ENCODE results near the gene CD28.

Gene CD28

DNA sequence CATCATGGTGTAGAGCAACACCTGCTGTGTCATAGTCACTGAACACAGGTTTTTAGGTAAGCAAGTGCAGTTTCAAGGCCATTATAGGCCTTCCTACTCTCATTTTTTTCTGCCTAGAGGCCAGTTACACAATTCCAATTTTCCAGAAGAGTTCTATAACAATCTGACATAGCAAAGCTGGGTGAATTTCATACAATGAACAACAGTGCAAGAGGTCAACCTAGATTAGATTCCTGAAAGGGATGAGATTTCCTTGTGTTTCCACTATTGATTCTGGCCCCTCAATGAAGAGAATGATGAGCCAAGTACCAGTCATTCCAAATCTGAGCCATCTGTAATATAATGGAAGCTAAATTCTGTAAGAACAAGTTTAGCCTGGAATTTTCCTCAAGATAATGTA is 15.3 kb upstream of the CD28 start:
- Histone ChIP-seq H3K4me2 (ENCODE audit: low read length) (no peak overlapping the region), H3K4me3 (ENCODE audit: low read depth, low read length, poor library complexity, severe bottlenecking) (no peak overlapping the region), H3K27me3 (ENCODE audit: insufficient read depth, low read length) (no peaks in the 10 kb centered on the region; the same call in 1 of the 2 replicates), H3K4me1 (ENCODE audit: insufficient read depth, low read length, severe bottlenecking) (peaks cover 18% of the 10 kb centered on the region), H3K79me2 (ENCODE audit: insufficient read depth, low read length) (no peaks in the 10 kb centered on the region), H3F3A (ENCODE audit: insufficient read depth, low read length) (no peaks in the 10 kb centered on the region), H3K9me3 (ENCODE audit: low read length) (no peaks in the 10 kb centered on the region), H4K20me1 (ENCODE audit: insufficient read depth, low read length) (no peaks in the 10 kb centered on the region), H3K27ac (ENCODE audit: low read depth, low read length, poor library complexity, severe bottlenecking) (no peak overlapping the region), H2AFZ (ENCODE audit: low read length) (no peak overlapping the region), H3K36me3 (ENCODE audit: insufficient read depth, low read length) (no peaks in the 10 kb centered on the region), H3K9me2 (ENCODE audit: low read depth, low read length) (no peaks in the 10 kb centered on the region), H3K9ac (ENCODE audit: low read length) (no peak overlapping the region)
- no peak for TF ChIP-seq EZH2 (IDR thresholded peaks at IDR 0.05; ENCODE audit: borderline replicate concordance, low read length)
- TF ChIP-seq, protein P1, sequence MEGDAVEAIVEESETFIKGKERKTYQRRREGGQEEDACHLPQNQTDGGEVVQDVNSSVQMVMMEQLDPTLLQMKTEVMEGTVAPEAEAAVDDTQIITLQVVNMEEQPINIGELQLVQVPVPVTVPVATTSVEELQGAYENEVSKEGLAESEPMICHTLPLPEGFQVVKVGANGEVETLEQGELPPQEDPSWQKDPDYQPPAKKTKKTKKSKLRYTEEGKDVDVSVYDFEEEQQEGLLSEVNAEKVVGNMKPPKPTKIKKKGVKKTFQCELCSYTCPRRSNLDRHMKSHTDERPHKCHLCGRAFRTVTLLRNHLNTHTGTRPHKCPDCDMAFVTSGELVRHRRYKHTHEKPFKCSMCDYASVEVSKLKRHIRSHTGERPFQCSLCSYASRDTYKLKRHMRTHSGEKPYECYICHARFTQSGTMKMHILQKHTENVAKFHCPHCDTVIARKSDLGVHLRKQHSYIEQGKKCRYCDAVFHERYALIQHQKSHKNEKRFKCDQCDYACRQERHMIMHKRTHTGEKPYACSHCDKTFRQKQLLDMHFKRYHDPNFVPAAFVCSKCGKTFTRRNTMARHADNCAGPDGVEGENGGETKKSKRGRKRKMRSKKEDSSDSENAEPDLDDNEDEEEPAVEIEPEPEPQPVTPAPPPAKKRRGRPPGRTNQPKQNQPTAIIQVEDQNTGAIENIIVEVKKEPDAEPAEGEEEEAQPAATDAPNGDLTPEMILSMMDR (IDR thresholded peaks at IDR 0.05; ENCODE audit: low read length), result no peak

DNA sequence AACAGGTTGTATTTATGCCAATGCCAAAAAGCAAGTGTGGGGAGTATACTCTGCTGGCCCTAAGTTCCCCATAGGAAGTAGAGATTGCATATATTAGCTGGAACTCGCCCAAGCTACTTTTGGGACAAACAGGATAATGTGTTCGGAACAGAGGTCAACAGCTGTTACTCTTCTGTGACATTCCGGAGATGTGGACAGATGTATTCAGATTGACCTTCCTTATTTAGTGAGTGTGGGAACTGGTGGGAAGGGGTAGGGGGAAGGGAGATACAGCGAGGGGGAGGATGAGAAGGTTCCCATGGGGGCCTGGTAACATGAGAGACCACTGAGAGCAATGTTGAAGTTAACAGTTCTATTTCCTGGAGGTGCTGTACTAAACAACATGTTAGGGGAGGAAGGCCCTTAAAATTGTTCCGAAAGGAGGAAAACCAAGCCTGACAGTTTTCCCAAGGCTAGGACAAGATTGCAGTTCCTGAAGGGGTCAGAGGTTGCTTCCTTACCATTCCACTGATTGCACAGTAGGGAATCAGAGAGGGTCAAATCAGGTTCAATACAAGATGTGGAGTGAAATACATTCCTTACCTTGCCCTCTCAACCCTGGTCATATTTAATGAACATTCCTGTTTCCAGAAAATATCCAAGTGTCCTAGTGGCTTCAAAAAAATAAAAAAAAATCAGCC is 14.3 kb upstream of the CD28 start:
- no peaks in the 10 kb centered on the region for H3K9me2 ChIP-seq (ENCODE audit: low read depth, low read length)
- no peaks in the 10 kb centered on the region for H3K9me3 ChIP-seq (ENCODE audit: low read length)
- no peaks in the 10 kb centered on the region for H3K79me2 ChIP-seq (ENCODE audit: insufficient read depth, low read length)
- no peaks in the 10 kb centered on the region; the same call in 1 of the 2 replicates for H3K27me3 ChIP-seq (ENCODE audit: insufficient read depth, low read length)
- no peaks in the 10 kb centered on the region for H3K36me3 ChIP-seq (ENCODE audit: insufficient read depth, low read length)
- no peak overlapping the region for H3K4me3 ChIP-seq (ENCODE audit: low read depth, low read length, poor library complexity, severe bottlenecking)
- H3K27ac ChIP-seq (ENCODE audit: low read depth, low read length, poor library complexity, severe bottlenecking), result no peak overlapping the region
- no peak for TF ChIP-seq EZH2 (IDR thresholded peaks at IDR 0.05; ENCODE audit: borderline replicate concordance, low read length)
- H3K4me1 ChIP-seq (ENCODE audit: insufficient read depth, low read length, severe bottlenecking), result peaks cover 18% of the 10 kb centered on the region
- no peaks in the 10 kb centered on the region for H3F3A ChIP-seq (ENCODE audit: insufficient read depth, low read length)
- no peak overlapping the region for H2AFZ ChIP-seq (ENCODE audit: low read length)
- H4K20me1 ChIP-seq (ENCODE audit: insufficient read depth, low read length), result no peaks in the 10 kb centered on the region
- H3K9ac ChIP-seq (ENCODE audit: low read length), result no peak overlapping the region
- H3K4me2 ChIP-seq (ENCODE audit: low read length), result no peak overlapping the region

DNA sequence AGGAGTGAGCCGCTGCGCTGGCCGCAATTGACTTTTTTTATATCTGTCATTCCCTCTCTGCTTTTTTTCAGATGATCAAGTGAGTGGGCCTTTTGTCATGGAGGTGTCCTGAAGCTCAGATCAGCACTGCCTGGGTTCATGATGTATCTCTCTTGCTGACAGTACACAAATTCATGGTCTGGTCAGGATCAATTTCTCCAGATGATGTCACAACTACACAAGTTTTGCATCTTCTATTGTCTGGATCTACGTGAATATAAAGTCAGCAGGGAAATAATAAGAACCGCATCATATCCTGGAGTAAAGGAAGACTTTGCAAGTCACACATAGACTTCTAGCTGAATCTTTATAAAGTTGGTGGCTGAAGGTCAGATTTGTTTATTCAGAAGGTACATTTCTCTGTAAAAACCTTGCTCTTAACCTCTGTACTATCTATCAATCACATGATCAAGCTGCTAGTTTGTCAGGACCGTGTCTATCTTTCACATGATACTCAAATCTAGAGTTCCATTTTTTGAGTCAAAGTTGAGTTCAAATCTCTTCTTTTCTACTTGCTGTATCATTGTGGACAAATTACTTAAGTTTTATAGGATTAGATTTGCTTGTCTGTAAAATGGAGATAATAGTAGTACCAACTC is 13.1 kb upstream of the CD28 start:
- Histone ChIP-seq H3K9ac (ENCODE audit: low read length) (no peak overlapping the region), H2AFZ (ENCODE audit: low read length) (no peak overlapping the region), H4K20me1 (ENCODE audit: insufficient read depth, low read length) (no peaks in the 10 kb centered on the region), H3K9me2 (ENCODE audit: low read depth, low read length) (no peaks in the 10 kb centered on the region), H3F3A (ENCODE audit: insufficient read depth, low read length) (no peaks in the 10 kb centered on the region), H3K4me3 (ENCODE audit: low read depth, low read length, poor library complexity, severe bottlenecking) (no peak overlapping the region), H3K27ac (ENCODE audit: low read depth, low read length, poor library complexity, severe bottlenecking) (no peak overlapping the region), H3K4me2 (ENCODE audit: low read length) (no peak overlapping the region), H3K79me2 (ENCODE audit: insufficient read depth, low read length) (no peaks in the 10 kb centered on the region), H3K27me3 (ENCODE audit: insufficient read depth, low read length) (no peaks in the 10 kb centered on the region; the same call in 1 of the 2 replicates), H3K9me3 (ENCODE audit: low read length) (no peaks in the 10 kb centered on the region), H3K36me3 (ENCODE audit: insufficient read depth, low read length) (no peaks in the 10 kb centered on the region), H3K4me1 (ENCODE audit: insufficient read depth, low read length, severe bottlenecking) (peaks cover 17% of the 10 kb centered on the region)
- TF ChIP-seq EZH2 (IDR thresholded peaks at IDR 0.05; ENCODE audit: borderline replicate concordance, low read length), result no peak
- TF ChIP-seq, protein P1 (IDR thresholded peaks at IDR 0.05; ENCODE audit: low read length), result no peak
